ENCODE measurements around the gene IER5. TPM values are rescaled to one million over a fixed set of nuclear protein-coding genes. Genes with fewer than 3 reads are reported as not detected.
A peak's percentile ranks its signal among the peaks of the same experiment; 100 is the strongest.

Gene IER5
- total RNA-seq, 1 experiment from 2014 or later, result 21.2 TPM

- Histone ChIP-seq H2AFZ (no peak overlapping the region), H3F3A (ENCODE audit: insufficient read depth, low read depth) (peaks cover 46% of the 10 kb centered on the region), H3K9me3 (ENCODE audit: insufficient read depth, low read depth) (no peaks in the 10 kb centered on the region), H3K4me1 (replicated peaks; ENCODE audit: insufficient read depth) (peaks cover 24% of the 10 kb centered on the region), H3K4me2 (peak overlapping the region; percentile 92), H3K4me3 (peak overlapping the region; percentile 91; the same call in 1 of the 2 replicates), H3K27me3 (ENCODE audit: insufficient read depth, low read depth) (no peaks in the 10 kb centered on the region), H3K9me2 (ENCODE audit: insufficient read depth) (no peaks in the 10 kb centered on the region), H4K20me1 (ENCODE audit: insufficient read depth) (peaks cover 24% of the 10 kb centered on the region), H3K79me2 (ENCODE audit: low read depth) (peaks cover 44% of the 10 kb centered on the region), H3K36me3 (ENCODE audit: low read depth) (peaks cover 23% of the 10 kb centered on the region), H3K27ac (peak overlapping the region; percentile 92)
- DNase-seq, result peak; percentile 29 to 92
- POLR2A ChIA-PET (ENCODE audit: unreplicated experiment), result interaction anchor here (0.7 kb wide), 1 partner anchor 1110 kb away, joined by 3 read pairs; no protein-coding TSS in a partner anchor
- TF ChIP-seq, protein P1, sequence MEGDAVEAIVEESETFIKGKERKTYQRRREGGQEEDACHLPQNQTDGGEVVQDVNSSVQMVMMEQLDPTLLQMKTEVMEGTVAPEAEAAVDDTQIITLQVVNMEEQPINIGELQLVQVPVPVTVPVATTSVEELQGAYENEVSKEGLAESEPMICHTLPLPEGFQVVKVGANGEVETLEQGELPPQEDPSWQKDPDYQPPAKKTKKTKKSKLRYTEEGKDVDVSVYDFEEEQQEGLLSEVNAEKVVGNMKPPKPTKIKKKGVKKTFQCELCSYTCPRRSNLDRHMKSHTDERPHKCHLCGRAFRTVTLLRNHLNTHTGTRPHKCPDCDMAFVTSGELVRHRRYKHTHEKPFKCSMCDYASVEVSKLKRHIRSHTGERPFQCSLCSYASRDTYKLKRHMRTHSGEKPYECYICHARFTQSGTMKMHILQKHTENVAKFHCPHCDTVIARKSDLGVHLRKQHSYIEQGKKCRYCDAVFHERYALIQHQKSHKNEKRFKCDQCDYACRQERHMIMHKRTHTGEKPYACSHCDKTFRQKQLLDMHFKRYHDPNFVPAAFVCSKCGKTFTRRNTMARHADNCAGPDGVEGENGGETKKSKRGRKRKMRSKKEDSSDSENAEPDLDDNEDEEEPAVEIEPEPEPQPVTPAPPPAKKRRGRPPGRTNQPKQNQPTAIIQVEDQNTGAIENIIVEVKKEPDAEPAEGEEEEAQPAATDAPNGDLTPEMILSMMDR (conservative IDR thresholded peaks at IDR 0.05), result no peak
- no peak for TF ChIP-seq EZH2 (IDR thresholded peaks at IDR 0.05; ENCODE audit: low read depth)
- CTCF ChIA-PET, result interaction anchor here (0.6 kb wide), 1 partner anchor 68 kb away, joined by 8 read pairs; no protein-coding TSS in a partner anchor
- BruUV-seq (replicated peaks), result no TSS peak
- intact Hi-C loops (cut with micrococcal nuclease; ENCODE audit: unreplicated experiment), result no loop called here
These were observed 1.6 kb upstream of the IER5 start for GRCh38 chr1:181086926-181087325.

DNA sequence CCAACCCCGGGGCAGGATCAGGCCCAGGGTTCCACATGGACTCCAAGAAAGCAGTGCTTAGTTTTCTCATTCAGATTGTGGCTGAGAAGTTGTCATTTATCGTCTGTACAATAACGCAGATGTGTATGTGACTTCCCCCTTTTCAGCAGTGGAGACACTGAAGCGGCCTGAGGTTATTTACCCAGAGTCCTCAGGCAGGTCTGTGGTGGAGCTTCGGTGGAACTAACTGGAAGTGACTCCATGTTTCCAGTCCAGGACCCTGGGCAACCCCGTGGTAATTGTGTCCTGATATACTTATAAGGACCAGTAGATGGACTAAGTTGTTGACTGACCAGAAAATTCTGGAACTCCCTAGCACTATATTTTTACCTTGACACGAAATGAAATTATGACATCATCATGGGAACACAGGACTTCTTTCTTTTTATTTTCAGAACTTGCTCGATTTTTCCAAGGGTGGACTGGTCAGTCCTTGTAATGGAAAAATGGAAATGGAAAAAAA, 1.0 kb upstream of the IER5 start:
- H3K4me1 ChIP-seq (replicated peaks; ENCODE audit: insufficient read depth), result peaks cover 30% of the 10 kb centered on the region
- ChIA-PET CTCF (no interaction called here), POLR2A (ENCODE audit: unreplicated experiment) (interaction anchor here (0.6 to 0.7 kb wide), 3 partner anchors 161 to 1110 kb away, joined by 3 to 5 read pairs (median 4); no protein-coding TSS in a partner anchor)
- peaks cover 49% of the 10 kb centered on the region for H3F3A ChIP-seq (ENCODE audit: insufficient read depth, low read depth)
- peak overlapping the region; percentile 92 for H3K27ac ChIP-seq
- peak overlapping the region; percentile 91 for H3K4me3 ChIP-seq
- BruUV-seq (replicated peaks), result no TSS peak
- TF ChIP-seq, protein P1 (conservative IDR thresholded peaks at IDR 0.05), result no peak
- no peak for TF ChIP-seq EZH2 (IDR thresholded peaks at IDR 0.05; ENCODE audit: low read depth)
- peak in 1 of 2 experiments; percentile 64 for DNase-seq
- H3K79me2 ChIP-seq (ENCODE audit: low read depth), result peaks cover 50% of the 10 kb centered on the region
- no peaks in the 10 kb centered on the region for H3K9me2 ChIP-seq (ENCODE audit: insufficient read depth)
- H3K9me3 ChIP-seq (ENCODE audit: insufficient read depth, low read depth), result no peaks in the 10 kb centered on the region
- H3K27me3 ChIP-seq (ENCODE audit: insufficient read depth, low read depth), result no peaks in the 10 kb centered on the region
- H4K20me1 ChIP-seq (ENCODE audit: insufficient read depth), result peaks cover 28% of the 10 kb centered on the region
- H3K4me2 ChIP-seq, result peak overlapping the region; percentile 92
- H2AFZ ChIP-seq, result no peak overlapping the region
- intact Hi-C loops (cut with micrococcal nuclease; ENCODE audit: unreplicated experiment), result no loop called here
- peaks cover 26% of the 10 kb centered on the region for H3K36me3 ChIP-seq (ENCODE audit: low read depth)

GRCh38 chr1:181089017-181089675, 646 bp downstream of the IER5 start:
- no peaks in the 10 kb centered on the region for H3K9me3 ChIP-seq (ENCODE audit: insufficient read depth, low read depth)
- H3K36me3 ChIP-seq (ENCODE audit: low read depth), result peaks cover 43% of the 10 kb centered on the region
- no peak for DNase-seq
- no peak for TF ChIP-seq EZH2 (IDR thresholded peaks at IDR 0.05; ENCODE audit: low read depth)
- TF ChIP-seq, protein P1 (conservative IDR thresholded peaks at IDR 0.05), result no peak
- H3K27me3 ChIP-seq (ENCODE audit: insufficient read depth, low read depth), result no peaks in the 10 kb centered on the region
- H3F3A ChIP-seq (ENCODE audit: insufficient read depth, low read depth), result peaks cover 57% of the 10 kb centered on the region
- peak overlapping the region; percentile 92 for H3K27ac ChIP-seq
- H3K4me2 ChIP-seq, result peak overlapping the region; percentile 99
- no peaks in the 10 kb centered on the region for H3K9me2 ChIP-seq (ENCODE audit: insufficient read depth)
- CTCF ChIA-PET, result no interaction called here
- intact Hi-C loops (cut with micrococcal nuclease; ENCODE audit: unreplicated experiment), result no loop called here
- peaks cover 67% of the 10 kb centered on the region for H3K79me2 ChIP-seq (ENCODE audit: low read depth)
- no peak overlapping the region for H2AFZ ChIP-seq
- H3K4me3 ChIP-seq, result peak overlapping the region; percentile 91
- POLR2A ChIA-PET (ENCODE audit: unreplicated experiment), result interaction anchor here (0.6 to 0.9 kb wide), 6 partner anchors 14 to 587 kb away, joined by 3 to 14 read pairs (median 4); partner anchors contain the start of gene MR1
- peaks cover 46% of the 10 kb centered on the region for H3K4me1 ChIP-seq (replicated peaks; ENCODE audit: insufficient read depth)
- TSS peak; percentile 46 for BruUV-seq (replicated peaks)
- peaks cover 45% of the 10 kb centered on the region for H4K20me1 ChIP-seq (ENCODE audit: insufficient read depth)

Measured in PC-9 (cell line).